DND-41 (cell line): Measurements from ENCODE around the gene HMCN2.
"Not testable (repeated sequence)": the region's sequence is repeated elsewhere in the genome, so short reads cannot be mapped to it uniquely, and the experiment has no call there.

Source experiments
- ATAC-seq: fragments of 200-7000 bp; cut with Tn5 transposase; 3 replicates; pipeline ENCODE4 v1.9.1; 2021; ENCODE audit warnings: low read depth; ENCODE audit not compliant: insufficient read depth
- DNase-seq: peaks from one replicate; pipeline ENCODE4 v3.0.0-alpha.2; 2020
- H2AFZ ChIP-seq: 2 replicates; pipeline ENCODE4 v1.6.0; 2012; ENCODE audit warnings: low read depth, low read length
- H3K27ac ChIP-seq: 2 replicates; pipeline ENCODE4 v1.5.1; 2012; ENCODE audit warnings: low read length, inconsistent platforms
- H3K27me3 ChIP-seq: fragments of 200-600 bp; sonication (generic); 2 replicates; pipeline ENCODE4 v1.6.0; 2012; ENCODE audit warnings: low read length, mild to moderate bottlenecking, inconsistent platforms; ENCODE audit not compliant: insufficient read depth, poor library complexity
- H3K36me3 ChIP-seq: 2 replicates; pipeline ENCODE4 v1.5.1; 2012; ENCODE audit warnings: low read length, inconsistent platforms; ENCODE audit not compliant: insufficient read depth
- H3K4me1 ChIP-seq: 2 replicates; pipeline ENCODE4 v1.5.1; 2012; ENCODE audit warnings: mild to moderate bottlenecking, low read length; ENCODE audit not compliant: insufficient read depth
- H3K4me2 ChIP-seq: 2 replicates; pipeline ENCODE4 v1.6.0; 2012; ENCODE audit warnings: mild to moderate bottlenecking, moderate library complexity, low read length, inconsistent platforms; ENCODE audit not compliant: insufficient read depth
- H3K4me3 ChIP-seq, 2 experiments: fragments of 200-600 bp in 1 of 2; shearing (Covaris generic) in 1 of 2; 2 replicates each; pipeline ENCODE4 v1.5.1; 2012 to 2016; ENCODE audit warnings: inconsistent platforms in 2 of 2, low read length in 2 of 2, mild to moderate bottlenecking in 2 of 2, low read depth in 1 of 2, moderate library complexity in 1 of 2
- H3K79me2 ChIP-seq: 2 replicates; pipeline ENCODE4 v1.6.0; 2012; ENCODE audit warnings: low read length, inconsistent platforms; ENCODE audit not compliant: insufficient read depth
- H3K9ac ChIP-seq: 2 replicates; pipeline ENCODE4 v1.6.0; 2012; ENCODE audit warnings: low read depth, mild to moderate bottlenecking, inconsistent platforms, low read length, moderate library complexity
- H3K9me3 ChIP-seq: 2 replicates; pipeline ENCODE4 v1.5.1; 2012; ENCODE audit warnings: low read length, moderate library complexity, mild to moderate bottlenecking, inconsistent platforms; ENCODE audit not compliant: insufficient read depth, severe bottlenecking
- H4K20me1 ChIP-seq: 2 replicates; pipeline ENCODE4 v1.6.0; 2012; ENCODE audit warnings: low read length; ENCODE audit not compliant: insufficient read depth
- CTCF ChIP-seq: IDR thresholded peaks from 2 replicates; pipeline ENCODE4 v1.5.1; 2012; ENCODE audit warnings: borderline replicate concordance, low read length, moderate library complexity, mild to moderate bottlenecking; ENCODE audit not compliant: poor library complexity, severe bottlenecking; ENCODE audit errors: extremely low read depth
- EZH2 ChIP-seq: IDR thresholded peaks from 3 replicates; pipeline ENCODE4 v1.6.1; 2012; ENCODE audit warnings: borderline replicate concordance, low read depth, mild to moderate bottlenecking, moderate library complexity, low read length, inconsistent platforms; ENCODE audit not compliant: severe bottlenecking

HMCN2 gene

DNA sequence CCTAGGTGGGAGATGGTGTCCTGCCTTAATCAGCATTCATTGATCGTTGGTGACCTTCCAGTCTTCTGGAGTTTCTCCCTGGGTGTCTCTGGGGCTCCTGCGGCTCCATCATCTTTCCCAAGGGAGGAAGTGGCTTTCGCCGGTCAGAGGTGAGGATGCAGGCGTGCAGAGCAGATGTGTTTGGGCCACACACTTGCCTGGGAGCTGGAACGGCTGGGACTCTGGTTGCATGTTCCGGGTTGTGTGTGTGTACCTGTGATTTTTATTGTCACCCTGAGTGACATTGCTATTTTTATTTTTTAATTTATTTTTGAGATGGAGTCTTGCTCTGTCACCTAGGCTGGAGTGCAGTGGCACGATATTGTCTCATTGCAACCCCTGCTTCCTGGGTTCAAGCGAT, 9.6 kb downstream of the HMCN2 start:
- H3K4me2 ChIP-seq = no peak overlapping the region
- no peaks in the 10 kb centered on the region for H4K20me1 ChIP-seq
- DNase-seq (no peak), ATAC-seq (no peak)
- no peak overlapping the region for H3K4me3 ChIP-seq
- no peaks in the 10 kb centered on the region for H3K79me2 ChIP-seq
- H3K9me3 ChIP-seq = no peaks in the 10 kb centered on the region
- H3K27me3 ChIP-seq = no peaks in the 10 kb centered on the region
- no peak overlapping the region for H3K9ac ChIP-seq
- no peaks in the 10 kb centered on the region for H3K4me1 ChIP-seq
- H3K36me3 ChIP-seq = no peaks in the 10 kb centered on the region
- H3K27ac ChIP-seq = no peak overlapping the region
- no peak overlapping the region for H2AFZ ChIP-seq
- TF ChIP-seq CTCF (no peak), EZH2 (no peak)

- DNase-seq (no peak), ATAC-seq (no peak)
- Histone ChIP-seq H3K4me3 (no peak overlapping the region), H3K9me3 (no peaks in the 10 kb centered on the region), H4K20me1 (no peaks in the 10 kb centered on the region), H3K27me3 (no peaks in the 10 kb centered on the region), H3K4me1 (no peaks in the 10 kb centered on the region), H2AFZ (no peak overlapping the region), H3K4me2 (no peak overlapping the region), H3K27ac (no peak overlapping the region), H3K79me2 (no peaks in the 10 kb centered on the region), H3K9ac (no peak overlapping the region), H3K36me3 (no peaks in the 10 kb centered on the region)
- TF ChIP-seq EZH2 (no peak), CTCF (no peak)
Observed at GRCh38 chr9:130276121-130276520, 10.6 kb downstream of the HMCN2 start.

DNA sequence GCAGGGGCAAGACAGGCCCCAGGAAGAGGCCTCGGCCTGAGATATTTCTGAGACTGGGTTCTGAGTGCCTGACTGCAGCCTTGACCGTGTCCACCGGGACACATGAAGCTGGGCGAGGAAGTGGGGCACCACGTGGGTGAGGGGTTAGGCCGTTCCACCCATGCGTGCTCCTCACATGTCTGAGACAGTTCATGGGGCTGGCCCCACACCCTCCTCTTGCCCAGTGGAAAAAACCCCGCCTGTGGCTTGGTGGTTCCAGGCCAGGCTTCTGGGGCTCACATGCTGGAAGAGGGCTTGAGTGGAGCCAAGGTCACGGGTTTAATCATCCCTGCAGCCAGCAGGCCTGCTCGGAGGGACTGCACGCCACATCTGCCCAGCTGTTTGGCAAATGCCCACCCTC, 11.4 kb downstream of the HMCN2 start:
- ATAC-seq (no peak), DNase-seq (no peak)

DNA sequence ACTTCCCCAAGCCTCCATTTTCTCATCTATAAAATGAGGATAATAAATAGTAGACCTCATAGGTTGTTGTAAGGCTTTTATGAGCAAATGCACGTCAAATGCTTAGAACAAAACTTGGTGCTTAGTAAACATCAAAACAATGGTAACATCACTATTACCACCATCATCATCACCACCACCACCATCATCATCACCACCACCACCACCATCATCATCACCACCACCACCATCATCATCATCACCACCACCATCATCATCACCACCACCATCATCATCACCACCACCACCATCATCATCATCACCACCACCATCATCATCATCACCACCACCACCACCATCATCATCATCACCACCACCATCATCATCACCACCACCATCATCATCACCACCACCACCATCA, 12.0 kb downstream of the HMCN2 start:
- H3K36me3 ChIP-seq, H3K9me3 ChIP-seq, H3K4me1 ChIP-seq, H2AFZ ChIP-seq, H3K79me2 ChIP-seq, DNase-seq, ATAC-seq, H3K9ac ChIP-seq, H3K4me3 ChIP-seq, H3K27ac ChIP-seq, H3K4me2 ChIP-seq, H3K27me3 ChIP-seq, H4K20me1 ChIP-seq: not testable (repeated sequence)

More for the DNA sequence above, 11.4 kb downstream of the HMCN2 start:
- Histone ChIP-seq H3K36me3 (no peaks in the 10 kb centered on the region), H3K4me2 (no peak overlapping the region), H4K20me1 (no peaks in the 10 kb centered on the region), H3K79me2 (no peaks in the 10 kb centered on the region), H3K27me3 (no peaks in the 10 kb centered on the region), H3K27ac (no peak overlapping the region), H3K9ac (no peak overlapping the region), H3K9me3 (no peaks in the 10 kb centered on the region), H3K4me1 (no peaks in the 10 kb centered on the region), H2AFZ (no peak overlapping the region), H3K4me3 (no peak overlapping the region)
- TF ChIP-seq CTCF (no peak), EZH2 (no peak)
